Hepatic stellate cell (primary cell): ENCODE data around the gene STIL.
A peak's percentile ranks its signal among the peaks of the same experiment; 100 is the strongest.
"Not testable (repeated sequence)": the region's sequence is repeated elsewhere in the genome, so short reads cannot be mapped to it uniquely, and the experiment has no call there.

ENCODE experiments used
- DNase-seq: peaks from one replicate; pipeline ENCODE4 v3.0.0; 2011; ENCODE audit warnings: low spot score

STIL gene

GRCh38 chr1:47319968-47320367 lies 6.0 kb upstream of the STIL start:
- not testable (repeated sequence) for DNase-seq

- DNase-seq = peak; percentile 33
Observed at GRCh38 chr1:47317841-47318240, 3.9 kb upstream of the STIL start.

GRCh38 chr1:47309427-47309826 lies 4.5 kb downstream of the STIL start:
- DNase-seq = no peak

- DNase-seq = no peak
Observed at GRCh38 chr1:47302472-47302871, 11.5 kb downstream of the STIL start.

GRCh38 chr1:47298025-47298699 lies 15.8 kb downstream of the STIL start:
- no peak for DNase-seq

- DNase-seq = no peak
Observed at GRCh38 chr1:47295579-47295978, 18.4 kb downstream of the STIL start.

- DNase-seq = not testable (repeated sequence)
Observed at GRCh38 chr1:47294863-47295262, 19.1 kb downstream of the STIL start.

- not testable (repeated sequence) for DNase-seq
Observed at GRCh38 chr1:47288116-47288515, 25.8 kb downstream of the STIL start.

GRCh38 chr1:47280142-47280541 lies 33.8 kb downstream of the STIL start:
- DNase-seq = no peak

GRCh38 chr1:47276850-47277249 lies 37.1 kb downstream of the STIL start:
- no peak for DNase-seq

- DNase-seq = not testable (repeated sequence)
Observed at GRCh38 chr1:47275811-47276210, 38.1 kb downstream of the STIL start.

GRCh38 chr1:47265529-47265928 lies 48.4 kb downstream of the STIL start:
- DNase-seq = not testable (repeated sequence)

GRCh38 chr1:47262787-47263413 lies 51.0 kb downstream of the STIL start:
- peak; percentile 45 for DNase-seq

GRCh38 chr1:47257224-47257623 lies 56.7 kb downstream of the STIL start:
- DNase-seq = no peak

- DNase-seq = no peak
Observed at GRCh38 chr1:47252795-47253194, 61.2 kb downstream of the STIL start.

- no peak for DNase-seq
Observed at GRCh38 chr1:47252369-47252768, 61.6 kb downstream of the STIL start.

- no peak for DNase-seq
Observed at GRCh38 chr1:47249755-47250154, 64.2 kb downstream of the STIL start.

- DNase-seq = no peak
Observed at GRCh38 chr1:47244339-47244862, 69.5 kb downstream of the STIL start.

- no peak for DNase-seq
Observed at GRCh38 chr1:47243910-47244309, 70.0 kb downstream of the STIL start.

GRCh38 chr1:47241114-47242113 lies 72.5 kb downstream of the STIL start:
- DNase-seq = no peak

GRCh38 chr1:47238935-47239592 lies 74.9 kb downstream of the STIL start:
- DNase-seq = no peak

GRCh38 chr1:47235806-47236205 lies 78.1 kb downstream of the STIL start:
- DNase-seq = no peak
